Smooth muscle cell of the brain vasculature (primary cell): Measurements from ENCODE around the gene UBE2V1.
"Not testable (repeated sequence)": the region's sequence is repeated elsewhere in the genome, so short reads cannot be mapped to it uniquely, and the experiment has no call there.

Source experiments
- DNase-seq: peaks from one replicate; pipeline ENCODE4 v3.0.0-alpha.2; 2012; ENCODE audit warnings: low read depth, low spot score

The UBE2V1 gene

DNA sequence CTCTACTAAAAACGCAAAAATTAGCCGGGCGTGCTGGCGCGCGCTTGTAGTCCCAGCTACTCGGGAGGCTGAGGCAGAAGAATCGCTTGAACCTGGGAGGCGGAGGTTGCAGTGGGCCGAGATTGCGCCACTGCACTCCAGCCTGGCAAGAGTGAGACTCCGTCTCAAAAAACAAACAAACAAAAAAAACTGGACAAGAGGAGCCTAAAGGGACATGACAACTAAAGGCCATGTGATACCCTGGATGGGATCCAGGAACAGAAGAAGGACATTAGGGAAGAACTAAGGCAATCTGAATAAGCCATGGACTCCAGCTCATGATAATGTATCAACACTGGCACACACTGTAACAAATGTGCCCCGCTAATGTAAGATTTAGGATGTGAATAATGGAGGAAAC, 24.8 kb upstream of the UBE2V1 start:
- not testable (repeated sequence) for DNase-seq

DNA sequence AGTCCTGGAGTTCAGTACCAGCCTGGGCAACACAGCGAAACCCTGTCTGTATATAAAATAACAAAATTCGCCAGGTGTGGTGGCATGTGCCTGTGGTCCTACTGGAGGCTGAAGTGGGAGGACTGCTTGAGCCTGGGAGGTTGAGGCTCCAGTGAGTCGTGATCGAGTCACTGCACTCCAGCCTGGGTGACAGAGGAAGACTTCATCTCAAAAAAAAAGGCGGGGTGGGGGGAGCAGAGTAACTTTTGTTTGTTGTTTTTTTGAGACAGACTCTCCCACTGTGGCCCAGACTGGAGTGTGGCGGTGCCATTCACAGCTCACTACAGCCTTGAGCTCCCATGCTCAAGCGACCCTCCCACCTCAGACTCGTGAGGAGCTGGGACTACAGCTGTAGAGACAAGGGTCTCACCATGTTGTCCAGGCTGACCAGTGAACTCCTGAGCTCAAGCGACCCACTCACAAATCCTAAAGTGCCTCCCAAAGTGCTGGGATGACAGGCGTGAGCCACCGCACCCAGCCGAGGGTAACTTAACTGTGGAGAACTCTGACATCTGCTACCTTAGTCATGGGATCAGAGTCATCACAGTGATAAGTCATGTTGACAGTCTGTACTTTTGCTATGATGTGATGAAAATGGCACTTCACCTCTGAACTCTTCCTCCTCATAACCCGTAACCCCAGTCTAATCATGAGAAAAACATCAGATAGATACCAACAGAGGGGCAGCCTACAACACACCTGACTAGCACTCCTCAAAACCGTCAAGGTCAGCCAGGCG, 24.1 kb upstream of the UBE2V1 start:
- no peak for DNase-seq

DNA sequence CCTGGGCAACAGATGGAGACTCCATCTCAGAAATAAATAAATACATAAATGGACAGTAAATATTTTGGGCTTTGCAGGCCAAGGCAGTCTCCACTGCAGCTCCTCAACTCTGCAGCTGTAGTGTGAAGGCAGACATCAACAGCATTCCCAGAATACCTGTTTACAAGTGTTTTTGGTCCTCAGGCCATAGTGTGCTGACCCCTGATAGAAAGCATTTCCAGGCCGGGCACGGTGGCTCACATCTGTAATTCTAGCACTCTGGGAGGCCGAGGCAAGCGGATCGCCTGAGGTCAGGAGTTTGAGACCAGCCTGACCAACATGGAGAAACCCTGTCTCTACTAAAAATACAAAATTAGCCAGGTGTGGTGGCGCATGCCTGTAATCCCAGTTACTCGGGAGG, 22.2 kb upstream of the UBE2V1 start:
- not testable (repeated sequence) for DNase-seq

DNA sequence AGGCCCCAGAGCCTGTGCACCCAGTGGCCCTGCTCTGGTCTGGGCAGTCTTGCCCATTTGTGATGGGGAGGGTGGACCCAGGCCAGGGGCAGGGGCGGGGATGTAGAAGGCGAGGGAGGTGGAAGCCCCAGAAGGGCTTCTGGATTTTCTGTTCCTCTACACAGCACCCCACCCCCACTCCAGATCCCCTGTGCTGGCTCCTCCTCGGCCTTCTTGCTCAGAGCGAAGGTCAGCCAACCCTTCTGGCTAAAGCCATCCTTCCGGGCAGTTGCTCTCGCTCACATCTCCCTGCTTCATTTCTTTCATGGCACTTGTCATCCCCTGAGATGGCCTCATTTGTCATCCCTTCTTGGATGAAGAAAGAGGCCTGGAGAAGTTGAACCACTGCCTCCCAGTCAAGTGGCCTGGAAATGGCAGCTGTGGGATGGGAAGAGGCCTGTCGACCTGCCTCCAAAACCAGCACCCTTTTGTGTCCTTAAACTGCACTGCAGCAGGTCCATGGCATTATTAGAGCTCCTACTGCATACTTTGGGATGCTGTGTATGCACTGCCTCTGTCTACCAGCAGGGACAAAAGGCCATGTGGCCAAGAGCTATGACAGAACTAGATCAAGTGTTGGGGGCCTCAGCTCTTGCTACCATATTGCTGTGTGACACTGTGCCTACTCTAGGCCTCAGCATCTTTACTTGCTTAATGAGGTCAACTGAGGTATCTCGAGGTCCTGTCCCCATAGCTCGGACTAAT, 20.7 kb upstream of the UBE2V1 start:
- DNase-seq: no peak

DNA sequence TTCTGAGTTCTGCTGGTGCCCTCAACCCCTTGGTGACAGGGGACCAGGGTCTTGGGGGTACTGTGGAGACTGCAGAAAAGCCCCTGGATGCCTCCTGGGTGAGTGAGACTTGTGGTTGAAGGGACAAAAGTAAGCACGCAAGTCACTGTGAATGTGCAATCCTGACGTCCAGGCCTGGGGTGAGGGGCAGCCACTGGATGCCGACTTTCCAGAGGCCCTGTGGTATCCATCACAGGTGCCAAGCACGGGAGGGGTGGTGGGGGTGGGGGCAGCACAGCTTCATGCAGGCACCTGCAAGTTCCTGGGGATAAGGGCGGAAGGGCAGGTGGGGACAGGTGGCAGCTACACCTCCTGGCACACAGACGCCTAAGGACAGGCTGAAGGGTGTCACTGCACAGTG, 20.1 kb upstream of the UBE2V1 start:
- no peak for DNase-seq

DNA sequence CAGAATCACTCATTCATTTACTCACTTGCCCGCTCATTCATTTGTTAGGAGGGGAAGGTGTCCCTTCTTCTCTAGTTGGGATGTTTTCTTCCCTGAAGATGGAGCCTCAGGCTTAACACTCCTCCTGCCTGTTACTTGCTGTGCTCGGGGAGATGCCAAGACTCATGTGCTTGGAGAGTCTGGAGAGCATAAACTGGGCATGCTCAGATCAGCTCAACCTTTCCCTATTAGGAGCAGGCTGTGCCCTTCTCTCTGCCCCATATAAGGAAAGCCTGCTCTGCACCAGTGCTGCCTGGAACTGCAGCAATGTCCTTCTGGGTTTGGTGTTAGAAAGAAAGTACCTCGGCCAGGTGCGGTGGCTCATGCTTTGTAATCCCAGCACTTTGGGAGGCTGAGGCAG, 18.0 kb upstream of the UBE2V1 start:
- no peak for DNase-seq

DNA sequence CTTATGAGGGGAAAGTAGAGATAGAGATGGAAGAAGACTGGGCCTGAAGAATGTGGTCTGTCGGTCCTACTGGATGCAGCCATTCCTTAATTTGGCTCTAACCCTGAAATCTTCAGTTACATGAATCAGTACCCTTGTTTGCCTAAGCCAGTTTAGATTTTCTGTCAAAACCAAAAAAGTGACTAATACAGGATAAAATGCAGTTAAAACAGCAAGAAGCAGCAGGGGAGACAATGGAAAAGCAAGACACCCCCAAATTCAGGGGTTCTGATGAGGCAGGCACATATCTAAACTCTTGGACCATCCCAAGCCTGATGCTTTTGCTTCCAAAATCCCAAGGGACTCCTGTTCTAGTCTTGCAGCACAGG, 17.4 kb upstream of the UBE2V1 start:
- DNase-seq: no peak

DNA sequence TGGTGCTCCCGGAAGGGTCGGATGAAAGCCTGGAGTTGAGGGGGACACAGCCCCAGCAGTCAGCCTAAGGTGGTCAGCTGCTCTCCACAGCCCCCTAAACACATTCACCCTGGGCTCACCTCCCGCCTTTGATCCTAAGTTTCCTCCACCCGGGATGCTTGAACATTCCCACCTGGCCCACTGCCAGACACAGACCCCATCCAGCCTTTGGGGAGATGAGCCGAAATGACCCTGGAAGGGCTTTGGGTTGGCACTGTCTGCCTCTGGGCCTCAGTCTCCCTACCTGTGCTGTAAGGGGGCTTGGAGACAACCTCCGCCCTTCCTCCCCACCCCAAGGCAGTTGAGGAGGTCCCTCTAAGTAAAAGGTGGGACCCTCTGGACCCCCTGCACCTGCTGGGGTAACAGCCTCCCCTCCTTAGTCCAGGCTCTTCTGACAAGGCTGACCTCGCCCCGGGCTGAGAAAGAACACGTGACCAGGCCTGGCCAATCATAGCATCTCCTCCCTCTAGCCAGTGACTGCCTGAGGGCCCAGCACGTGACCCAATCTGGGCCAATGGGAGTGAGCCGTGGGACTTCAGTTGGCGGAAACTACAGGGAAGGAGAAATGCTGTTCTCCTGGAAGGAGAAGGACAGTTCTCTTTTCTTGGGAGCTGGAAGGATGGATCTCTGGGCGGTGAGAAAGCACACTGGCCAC, 16.9 kb upstream of the UBE2V1 start:
- DNase-seq: no peak

DNA sequence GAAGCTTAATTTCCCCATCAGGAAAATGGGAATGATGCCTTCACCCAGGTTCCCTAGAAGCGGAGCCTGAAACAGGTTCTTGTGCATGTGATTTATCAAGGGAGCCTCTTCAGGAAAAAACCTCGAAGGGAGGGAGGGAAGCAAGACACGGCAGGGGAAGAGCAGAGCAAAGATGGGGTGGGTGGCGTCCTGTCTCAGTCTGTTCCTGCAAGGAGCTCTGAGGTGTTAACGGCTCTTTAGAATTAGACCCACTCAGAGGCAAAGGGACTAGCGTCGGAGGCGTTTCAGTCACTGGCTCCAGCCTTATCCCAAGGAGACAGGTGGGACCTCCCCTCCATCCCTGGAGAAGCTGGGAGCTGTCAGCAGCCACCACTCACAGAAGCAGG, 15.6 kb upstream of the UBE2V1 start:
- DNase-seq: no peak

DNA sequence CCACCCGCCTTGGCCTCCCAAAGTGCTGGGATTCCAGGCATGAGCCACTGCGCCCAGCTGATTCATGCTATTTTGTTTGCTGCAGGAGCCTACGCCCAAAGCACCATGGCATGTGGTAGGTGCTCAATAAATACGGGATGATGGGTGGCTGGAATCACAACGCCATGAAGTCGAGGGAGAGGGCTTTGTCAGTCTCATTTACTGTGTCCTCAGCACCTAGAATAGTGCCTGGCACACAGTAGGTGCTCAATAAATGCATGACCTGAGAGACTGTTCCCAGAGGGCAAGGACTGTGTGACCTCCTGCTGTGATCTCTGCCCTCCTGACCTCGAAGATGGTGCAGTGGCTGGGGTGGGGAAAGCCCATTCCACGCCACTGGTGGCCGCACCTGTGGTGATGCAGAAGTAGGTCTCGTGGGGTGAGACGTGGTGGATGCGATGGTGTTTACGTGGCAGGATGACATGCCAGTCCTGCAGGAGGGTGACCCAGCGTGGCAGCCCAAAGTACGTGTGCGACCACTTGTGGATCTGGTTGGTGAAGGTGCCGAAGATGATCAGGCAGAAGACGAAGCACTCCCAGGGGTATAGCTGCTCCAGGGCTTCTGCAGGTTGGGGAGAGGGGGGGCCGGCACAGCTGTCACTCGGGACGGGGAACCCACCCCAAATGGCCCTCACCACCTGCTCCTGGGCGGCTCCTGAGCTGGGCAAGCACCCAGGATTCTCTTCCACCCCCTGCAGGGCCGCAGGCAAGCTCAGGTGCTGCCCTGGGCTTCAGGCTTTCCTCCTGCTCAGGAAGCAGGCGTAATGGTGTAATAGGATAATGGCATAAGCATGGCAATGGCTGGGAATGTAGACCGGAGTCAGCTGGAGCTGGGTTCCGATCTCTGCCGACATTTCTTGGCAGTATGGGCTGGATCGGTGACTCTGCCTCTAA, 14.9 kb upstream of the UBE2V1 start:
- DNase-seq: no peak

DNA sequence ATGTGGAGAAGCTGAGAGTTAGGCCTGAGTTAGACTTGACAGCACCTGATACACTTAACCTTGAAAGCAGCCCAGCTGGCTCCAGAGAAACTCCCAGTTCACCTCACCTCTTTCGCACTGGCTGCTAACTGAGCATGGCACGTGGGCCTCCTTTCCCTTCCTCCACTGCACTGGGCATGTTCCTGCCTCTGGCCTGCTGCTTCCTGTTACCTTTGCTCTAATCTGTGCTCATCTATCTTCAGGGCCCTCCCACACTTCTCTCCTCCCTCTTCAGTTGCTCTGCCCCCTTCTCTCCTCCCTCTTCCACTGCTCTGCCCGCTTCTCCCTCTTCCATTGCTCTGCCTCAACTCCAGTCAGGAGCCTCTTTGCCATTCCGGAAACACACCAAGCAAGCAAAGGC, 13.7 kb upstream of the UBE2V1 start:
- DNase-seq: no peak

DNA sequence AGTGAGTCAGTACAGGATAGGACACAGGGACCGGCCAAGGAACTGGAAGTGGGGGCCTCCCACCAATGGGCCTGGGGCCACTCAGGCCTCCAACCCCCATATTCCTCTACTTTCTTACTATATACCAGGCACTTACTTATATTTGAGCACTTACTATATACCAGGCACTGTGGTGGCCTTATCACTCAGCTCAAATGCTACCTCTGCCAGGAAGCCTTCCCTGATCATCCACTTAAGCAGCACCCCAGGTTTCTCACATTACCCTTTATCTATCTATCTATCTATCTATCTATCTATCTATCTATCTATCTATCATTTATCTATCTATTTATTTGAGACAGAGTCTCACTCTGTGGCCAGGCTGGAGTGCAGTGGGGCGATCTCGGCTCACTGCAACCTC, 12.3 kb upstream of the UBE2V1 start:
- no peak for DNase-seq

DNA sequence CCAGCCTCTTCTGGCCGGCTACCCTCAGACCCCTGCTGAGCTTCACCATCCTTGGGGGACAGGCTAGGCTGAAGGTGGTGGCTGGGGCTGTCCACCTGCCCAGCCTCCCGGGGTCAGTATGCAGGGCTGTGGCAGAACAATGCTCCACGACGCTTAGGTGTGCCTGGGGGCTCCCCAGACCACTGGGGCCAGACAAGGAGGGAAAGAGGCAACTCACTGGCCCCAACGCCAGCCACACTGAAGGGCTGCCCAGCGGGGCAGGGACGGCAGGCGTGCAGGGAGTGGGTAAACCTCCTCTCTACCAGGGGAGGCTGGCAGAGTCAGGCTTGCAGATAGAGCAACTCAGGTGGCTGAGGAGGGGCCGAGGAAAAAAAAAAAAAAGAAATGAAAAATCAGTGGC, 11.5 kb upstream of the UBE2V1 start:
- no peak for DNase-seq

DNA sequence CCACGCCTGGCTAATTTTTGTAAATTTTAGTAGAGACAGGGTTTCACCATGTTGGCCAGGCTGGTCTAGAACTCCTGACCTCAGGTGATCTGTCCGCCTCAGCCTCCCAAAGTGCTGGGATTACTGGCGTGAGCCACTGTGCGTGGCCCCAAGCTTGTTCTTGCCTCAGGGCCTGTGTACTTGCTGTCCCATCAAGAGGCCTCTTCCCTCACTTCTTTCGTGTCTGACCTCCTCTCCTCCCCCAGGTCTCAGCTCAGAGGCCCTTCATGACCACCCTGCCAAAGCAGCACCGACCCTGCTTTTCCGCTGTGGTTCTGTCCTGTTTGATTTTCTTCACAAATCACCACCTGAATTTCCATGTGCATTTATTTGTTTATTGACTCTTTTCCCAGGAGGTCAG, 10.5 kb upstream of the UBE2V1 start:
- no peak for DNase-seq

DNA sequence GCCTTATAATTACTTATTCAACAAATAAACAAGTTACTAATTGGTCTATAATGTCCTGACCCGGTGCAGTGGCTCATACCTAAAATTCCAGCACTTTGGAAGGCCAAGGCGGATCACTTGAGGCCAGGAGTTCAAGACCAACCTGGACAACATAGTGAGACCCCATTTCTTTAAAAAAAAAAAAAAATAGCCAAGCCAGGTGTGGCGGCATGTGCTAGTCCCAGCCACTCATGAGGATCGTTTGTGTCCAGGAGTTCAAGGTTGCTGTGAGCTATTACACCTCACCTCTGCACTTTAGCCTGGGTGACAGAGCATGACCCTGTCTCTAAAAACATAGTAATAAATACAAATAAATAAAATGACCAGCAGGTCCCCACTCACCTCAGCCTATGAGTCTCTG, 9.8 kb upstream of the UBE2V1 start:
- DNase-seq: no peak

DNA sequence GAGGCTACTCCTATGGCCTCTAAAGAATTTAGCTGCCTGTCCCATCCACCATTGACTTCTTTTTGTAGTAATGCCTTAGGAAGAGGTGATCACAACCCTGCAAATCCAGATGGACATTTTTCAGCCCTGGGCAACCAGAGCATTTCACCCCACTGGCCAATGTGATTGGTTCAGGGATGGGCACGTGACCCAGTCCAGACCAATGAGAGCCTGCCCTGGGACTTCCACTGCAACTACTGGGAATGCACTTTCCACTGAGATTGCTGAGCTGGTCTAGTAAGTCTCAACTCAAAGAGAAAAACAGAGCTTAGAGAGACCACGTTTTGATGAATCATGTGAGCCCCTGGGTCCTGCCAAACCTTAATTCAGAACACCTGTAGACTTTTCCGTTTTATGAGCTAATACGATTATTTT, 8.9 kb upstream of the UBE2V1 start:
- no peak for DNase-seq

DNA sequence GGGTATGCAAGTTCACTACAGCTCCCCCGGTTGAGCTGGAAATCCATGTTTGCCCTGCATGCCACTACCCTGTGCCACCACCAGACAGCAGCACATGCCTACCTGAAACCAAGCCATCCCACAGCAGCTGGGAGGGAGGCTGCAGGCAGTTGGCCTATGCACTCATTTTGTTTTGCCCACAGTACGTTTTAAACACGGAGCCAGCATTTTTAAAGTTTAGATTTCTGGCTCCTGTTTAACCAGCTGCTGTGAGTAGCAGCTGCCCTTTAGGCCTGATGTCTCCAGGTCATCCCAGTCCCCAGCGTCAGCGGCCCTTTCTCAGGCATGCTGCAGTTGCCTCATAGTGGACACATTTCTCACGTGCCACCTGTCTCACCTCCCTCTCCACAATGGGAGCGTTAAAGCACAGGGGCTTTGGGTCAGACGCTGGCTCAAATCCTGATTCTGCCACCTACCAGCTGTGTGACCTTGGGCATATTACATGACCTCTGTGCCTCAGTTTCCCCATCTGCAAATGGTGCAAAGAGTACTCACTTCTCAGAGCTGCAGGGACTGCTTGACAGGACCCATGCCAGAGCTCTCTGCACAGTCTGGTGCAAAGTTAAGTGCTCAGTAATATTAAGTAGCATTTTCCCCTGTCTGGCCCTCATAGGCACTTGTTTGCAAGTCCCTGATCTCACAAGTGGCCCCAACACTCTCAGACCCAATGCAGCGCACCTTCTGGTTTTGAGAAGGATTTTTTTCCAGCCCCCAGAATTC, 8.2 kb upstream of the UBE2V1 start:
- DNase-seq: no peak

DNA sequence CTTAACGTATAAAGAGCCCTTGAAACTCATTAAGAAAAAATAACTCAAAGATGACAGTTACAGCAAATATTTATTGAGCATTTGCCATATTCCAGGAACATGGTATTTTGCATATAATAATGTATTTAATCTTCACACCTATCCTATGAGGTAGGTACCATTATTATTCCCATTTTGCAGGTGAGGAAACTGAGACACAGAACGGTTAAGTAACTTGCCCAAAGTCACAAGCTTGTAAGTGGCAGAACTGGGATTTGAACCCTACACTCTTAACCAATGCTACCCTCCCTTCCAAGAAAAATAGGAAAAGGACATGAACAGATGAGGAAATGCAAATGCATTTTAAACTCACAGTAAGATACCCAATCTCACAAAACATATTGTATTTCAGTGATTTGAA, 5.3 kb upstream of the UBE2V1 start:
- DNase-seq: no peak

DNA sequence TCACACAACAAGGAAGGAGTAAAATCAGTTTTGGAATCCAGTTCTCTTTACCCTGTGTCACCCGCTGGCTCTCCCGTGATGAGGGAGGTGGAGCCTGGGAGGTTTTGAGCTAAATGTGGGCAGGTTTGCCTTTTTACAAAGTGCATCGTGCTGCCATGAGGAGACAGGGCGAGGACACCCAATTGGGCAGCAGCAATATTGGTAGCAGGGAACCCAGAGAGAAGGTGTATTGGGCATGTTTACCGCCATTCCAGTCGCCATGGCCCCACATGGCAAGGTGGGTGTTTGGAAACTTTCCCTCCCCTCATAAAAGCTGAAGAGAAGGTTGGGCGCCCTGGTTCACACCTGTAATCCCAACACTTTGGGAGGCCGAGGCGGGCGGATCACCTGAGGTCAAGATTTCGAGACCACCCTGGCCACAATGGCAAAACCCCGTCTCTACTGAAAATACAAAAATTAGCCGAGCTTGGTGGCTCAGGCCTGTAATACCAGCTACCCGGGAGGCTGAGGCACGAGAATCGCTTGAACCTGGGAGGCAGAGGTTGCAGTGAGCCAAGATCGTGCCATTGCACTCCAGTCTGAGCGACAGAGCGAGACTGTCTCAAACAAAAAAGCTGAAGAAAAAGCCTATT, 3.5 kb upstream of the UBE2V1 start:
- no peak for DNase-seq

DNA sequence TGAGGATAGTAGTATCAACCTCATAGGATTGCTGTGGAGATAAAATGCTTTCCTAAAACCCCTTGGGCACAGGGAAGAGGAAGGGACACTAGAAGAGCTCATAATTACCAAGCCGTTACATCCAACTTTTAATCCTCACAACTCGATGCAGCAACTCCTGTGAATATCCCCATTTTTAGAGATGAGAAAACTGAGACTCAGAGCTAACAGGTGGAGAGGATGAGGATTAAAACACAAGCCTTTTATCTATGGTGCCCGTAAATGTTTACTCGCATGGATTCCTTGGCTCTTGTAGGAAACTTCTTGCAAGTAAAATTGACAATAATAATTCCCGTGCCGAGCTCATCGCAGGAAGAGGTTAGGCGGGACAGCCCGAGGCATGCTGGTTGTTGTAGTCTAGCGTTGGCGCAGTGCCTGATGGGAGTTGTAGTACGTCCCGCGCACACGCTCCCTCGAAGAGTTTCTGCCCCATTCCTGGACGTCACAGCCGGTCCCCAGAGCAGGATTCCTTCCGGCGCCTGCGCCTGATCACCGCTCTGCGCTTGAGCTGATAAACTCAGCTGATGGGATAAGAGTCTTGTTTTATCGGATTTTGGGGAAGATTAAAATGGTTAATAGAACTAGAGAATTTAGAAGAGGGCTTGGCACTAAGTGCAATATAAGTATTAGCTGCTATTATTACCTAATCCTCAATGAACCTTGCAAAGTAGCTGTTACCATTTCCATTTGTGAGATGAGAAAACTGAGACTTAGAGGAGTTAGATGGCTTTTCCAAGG, 2.8 kb upstream of the UBE2V1 start:
- DNase-seq: peak; percentile 94
